GM12864 (cell line): ENCODE results near the gene TLX2.

ENCODE experiments used
- DNase-seq: peaks from one replicate; pipeline ENCODE4 v3.0.0-alpha.2; 2011; ENCODE audit warnings: low read depth
- H3K4me3 ChIP-seq: 2 replicates; pipeline ENCODE4 v1.5.1; 2011; ENCODE audit warnings: mild to moderate bottlenecking, low read depth, low read length, control low read depth
- CTCF ChIP-seq: IDR thresholded peaks from 2 replicates; pipeline ENCODE4 v1.5.1; 2011; ENCODE audit warnings: low read depth, mild to moderate bottlenecking, moderate library complexity, low read length, control low read depth, inconsistent platforms; ENCODE audit errors: missing control alignments

The TLX2 gene

GRCh38 chr2:74510272-74510671 is 4.0 kb upstream of the TLX2 start:
- TF ChIP-seq CTCF, result no peak
- H3K4me3 ChIP-seq, result no peak overlapping the region
- DNase-seq, result no peak

- TF ChIP-seq CTCF, result no peak
- H3K4me3 ChIP-seq, result no peak overlapping the region
- DNase-seq, result no peak
These were observed 2.9 kb upstream of the TLX2 start for GRCh38 chr2:74511104-74511989.

- no peak for TF ChIP-seq CTCF
- DNase-seq, result no peak
- H3K4me3 ChIP-seq, result no peak overlapping the region
These were observed 1.3 kb upstream of the TLX2 start for GRCh38 chr2:74512744-74513604.

GRCh38 chr2:74513605-74514367 is 464 bp upstream of the TLX2 start:
- no peak for TF ChIP-seq CTCF
- H3K4me3 ChIP-seq, result no peak overlapping the region
- DNase-seq, result no peak

- TF ChIP-seq CTCF, result no peak
- peak overlapping the region; percentile 37 for H3K4me3 ChIP-seq
- no peak for DNase-seq
These were observed 1.2 kb downstream of the TLX2 start for GRCh38 chr2:74515271-74515980.

GRCh38 chr2:74515981-74516633 is 1.9 kb downstream of the TLX2 start:
- TF ChIP-seq CTCF, result no peak
- peak; percentile 30 for DNase-seq
- peak overlapping the region; percentile 37 for H3K4me3 ChIP-seq
